ENCODE results near the gene RCSD1.
A peak's percentile ranks its signal among the peaks of the same experiment; 100 is the strongest.
"Not testable (repeated sequence)": the region's sequence is repeated elsewhere in the genome, so short reads cannot be mapped to it uniquely, and the experiment has no call there.

The RCSD1 gene

GRCh38 chr1:167717351-167717750 lies 87.3 kb downstream of the RCSD1 start:
- no peak for DNase-seq (ENCODE audit: low read depth)
- H3K4me3 ChIP-seq (ENCODE audit: low read length), result no peak overlapping the region
- TF ChIP-seq CTCF (conservative IDR thresholded peaks at IDR 0.05; ENCODE audit: low read depth, low read length), result no peak

- TF ChIP-seq CTCF (conservative IDR thresholded peaks at IDR 0.05; ENCODE audit: low read depth, low read length), result no peak
Observed at GRCh38 chr1:167718914-167719691, 89.1 kb downstream of the RCSD1 start.

GRCh38 chr1:167719715-167720421 lies 89.8 kb downstream of the RCSD1 start:
- DNase-seq (ENCODE audit: low read depth); H3K4me3 ChIP-seq (ENCODE audit: low read length): not testable (repeated sequence)

More at GRCh38 chr1:167718914-167719691, 89.1 kb downstream of the RCSD1 start:
- no peak for DNase-seq (ENCODE audit: low read depth)
- no peak overlapping the region for H3K4me3 ChIP-seq (ENCODE audit: low read length)

- TF ChIP-seq CTCF (conservative IDR thresholded peaks at IDR 0.05; ENCODE audit: low read depth, low read length), result peak; percentile 50
- peak overlapping the region; percentile 67 for H3K4me3 ChIP-seq (ENCODE audit: low read length)
- DNase-seq (ENCODE audit: low read depth), result no peak
Observed at GRCh38 chr1:167720965-167721616, 91.1 kb downstream of the RCSD1 start.

- no peak for TF ChIP-seq CTCF (conservative IDR thresholded peaks at IDR 0.05; ENCODE audit: low read depth, low read length)
Observed at GRCh38 chr1:167721617-167722151, 91.7 kb downstream of the RCSD1 start, which contains the start of gene MPZL1. TSS of gene MPZL1 (plus strand) at chr1:167721982. CDS start at chr1:167722152, 170 bp downstream.

GRCh38 chr1:167722152-167722869 lies 92.3 kb downstream of the RCSD1 start:
- TF ChIP-seq CTCF (conservative IDR thresholded peaks at IDR 0.05; ENCODE audit: low read depth, low read length), result no peak
- H3K4me3 ChIP-seq (ENCODE audit: low read length), result peak overlapping the region; percentile 67
- no peak for DNase-seq (ENCODE audit: low read depth)

More at GRCh38 chr1:167721617-167722151, 91.7 kb downstream of the RCSD1 start, which contains the start of gene MPZL1:
- DNase-seq (ENCODE audit: low read depth), result peak; percentile 69
- peak within 1 kb of the TSS; percentile 67 for H3K4me3 ChIP-seq (ENCODE audit: low read length)
